K562 (cell line): ENCODE results near the gene ACSM2B. TPM values are rescaled to one million over a fixed set of nuclear protein-coding genes. Genes with fewer than 3 reads are reported as not detected.

Experiments
- ATAC-seq: fragments of 200-7000 bp; cut with Tn5 transposase; 3 replicates; pipeline ENCODE4 v1.9.1; 2020; ENCODE audit warnings: moderate library complexity
- BruUV-seq: library from RNA; stranded (reverse); fragments of 400-500 nt; replicated peaks from 2 replicates; lab custom pipeline; 2021; lab: Mats Ljungman, UMichigan
- CTCF ChIA-PET: fragments of 300-600 bp; formaldehyde crosslinking; extraction: SDS; loops from one replicate; lab custom pipeline; 2021; ENCODE audit warnings: low intra/inter-chr PET ratio; lab: Yijun Ruan, JAX
- POLR2A ChIA-PET: fragments of 300-600, 350-650 bp; sonication (Branson Sonifier 250); formaldehyde crosslinking; extraction: SDS; loops from one replicate; lab custom pipeline; 2021; ENCODE audit warnings: antibody characterized with exemption, inconsistent platforms; lab: Yijun Ruan, JAX
- DNase-seq, 4 experiments: peaks; one replicate each; pipeline versions ENCODE4 v3.0.0 to v3.0.0-alpha.2; 2011 to 2018; ENCODE audit warnings: low spot score in 3 of 4, mixed read lengths in 3 of 4; ENCODE audit errors: extremely low read depth in 1 of 4
- FAIRE-seq: peaks from 2 replicates; lab custom pipeline; 2011; peaks lifted over from hg19 to GRCh38; lab: Jason Lieb, UNC
- H2AFZ ChIP-seq: 2 replicates; pipeline ENCODE4 v1.6.0; 2011; ENCODE audit warnings: low read depth, low read length, control low read depth, inconsistent platforms
- H3K27ac ChIP-seq: fragments of 200-600 bp; 3 replicates; pipeline ENCODE4 v1.8.0; 2011; ENCODE audit warnings: low read depth, mild to moderate bottlenecking, control low read depth, inconsistent platforms, low read length, moderate library complexity, mixed read lengths; ENCODE audit errors: extremely low read depth
- H3K27me3 ChIP-seq, 2 experiments: fragments of 300-600 bp in 1 of 2; 2 replicates in 1 of 2; 3 replicates in 1 of 2; pipeline versions ENCODE4 v1.6.0 to v1.8.0; 2011; ENCODE audit warnings: inconsistent platforms in 2 of 2, low read length in 2 of 2, mild to moderate bottlenecking in 1 of 2, mixed read lengths in 1 of 2, moderate library complexity in 1 of 2; ENCODE audit not compliant: control insufficient read depth in 2 of 2, insufficient read depth in 2 of 2
- H3K36me3 ChIP-seq: fragments of 300-600 bp; 3 replicates; pipeline ENCODE4 v1.8.0; 2011; ENCODE audit warnings: mild to moderate bottlenecking, low read length, inconsistent platforms; ENCODE audit not compliant: control insufficient read depth, insufficient read depth
- H3K4me1 ChIP-seq, 2 experiments: fragments of 200-600 bp in 1 of 2; replicated peaks in 1 of 2; 2 replicates in 1 of 2; 3 replicates in 1 of 2; pipeline versions ENCODE4 v1.5.1 to v1.8.0; 2011; ENCODE audit warnings: inconsistent platforms in 2 of 2, low read length in 2 of 2, mild to moderate bottlenecking in 1 of 2, mixed read lengths in 1 of 2, moderate library complexity in 1 of 2; ENCODE audit not compliant: control insufficient read depth in 2 of 2, insufficient read depth in 2 of 2
- H3K4me2 ChIP-seq: 2 replicates; pipeline ENCODE4 v1.6.1; 2011; ENCODE audit warnings: low read length, control low read depth, inconsistent platforms, mixed read lengths; ENCODE audit not compliant: insufficient read depth
- H3K4me3 ChIP-seq: fragments of 200-600 bp; sonication (generic), shearing (Covaris generic); 2 replicates; pipeline ENCODE4 v1.5.1; 2016; ENCODE audit warnings: control low read depth, inconsistent platforms
- H3K79me2 ChIP-seq: fragments of 200-600 bp; 3 replicates; pipeline ENCODE4 v1.8.0; 2011; ENCODE audit warnings: low read length, inconsistent platforms; ENCODE audit not compliant: control insufficient read depth, insufficient read depth
- H3K9ac ChIP-seq, 2 experiments: 2 replicates each; pipeline versions ENCODE4 v1.6.0 to v1.6.1; 2011; ENCODE audit warnings: low read depth in 2 of 2, low read length in 2 of 2, control low read depth in 1 of 2, inconsistent platforms in 1 of 2, mild to moderate bottlenecking in 1 of 2, mixed read lengths in 1 of 2; ENCODE audit not compliant: insufficient read depth in 1 of 2
- H3K9me1 ChIP-seq: one replicate; pipeline ENCODE4 v1.6.0; 2011; ENCODE audit warnings: inconsistent platforms, mild to moderate bottlenecking, low read length, moderate library complexity; ENCODE audit not compliant: control insufficient read depth, insufficient read depth
- H3K9me3 ChIP-seq: replicated peaks from 2 replicates; pipeline ENCODE4 v1.5.1; 2011; ENCODE audit warnings: low read depth, low read length, inconsistent platforms; ENCODE audit not compliant: control insufficient read depth, insufficient read depth
- H4K20me1 ChIP-seq: replicated peaks from 2 replicates; pipeline ENCODE4 v1.6.1; 2011; ENCODE audit warnings: low read length, inconsistent platforms, mixed read lengths; ENCODE audit not compliant: control insufficient read depth, insufficient read depth
- CHD1 ChIP-seq: fragments of 200-600 bp; sonication (generic); IDR thresholded peaks from one replicate; pipeline ENCODE4 v1.6.1; 2012; ENCODE audit warnings: mild to moderate bottlenecking, moderate library complexity, low read length, inconsistent platforms
- KAT8 ChIP-seq: fragments of 450-650 bp; IDR thresholded peaks from 2 replicates; pipeline ENCODE4 v1.6.1; 2016; ENCODE audit warnings: low read depth, mild to moderate bottlenecking
- MXI1 ChIP-seq: IDR thresholded peaks from 2 replicates; pipeline ENCODE4 v1.6.1; 2011; ENCODE audit warnings: low read depth, mild to moderate bottlenecking, improper control_type of control experiment, low read length
- PTTG1 ChIP-seq: fragments of 450-650 bp; IDR thresholded peaks from 2 replicates; pipeline ENCODE4 v1.6.1; 2016; ENCODE audit warnings: low read depth, mild to moderate bottlenecking, missing genetic modification characterization, missing compliant biosample characterization
- XRCC3 ChIP-seq: fragments of 450-650 bp; IDR thresholded peaks from 2 replicates; pipeline ENCODE4 v1.6.1; 2017; ENCODE audit warnings: mild to moderate bottlenecking, moderate library complexity
- ZBTB1 ChIP-seq: sonication (generic); formaldehyde crosslinking; IDR thresholded peaks from 2 replicates; pipeline ENCODE4 v1.8.1; 2023; ENCODE audit warnings: missing genetic modification reagents, low read depth, mild to moderate bottlenecking, borderline replicate concordance
- ZBTB8A ChIP-seq: fragments of 450-650 bp; IDR thresholded peaks from 2 replicates; pipeline ENCODE4 v1.6.1; 2018; ENCODE audit warnings: mild to moderate bottlenecking, moderate library complexity; ENCODE audit not compliant: partially characterized antibody
- WGBS: fragments of 100-300 bp; shearing (Covaris generic); methylation state at CpG from one replicate; pipeline ENCODE4 v1.1.6; 2016; ENCODE audit warnings: low coverage, mixed read lengths; ENCODE audit not compliant: insufficient coverage; ENCODE audit errors: missing lambda C conversion rate; 5-methylcytosine and 5-hydroxymethylcytosine counted together
- in situ Hi-C: fragments of 300-500 bp; cut with MboI; formaldehyde crosslinking; loops from 4 replicates; pipeline ENCODE4 v1.15.0; 2018; ENCODE audit warnings: inconsistent platforms, mixed read lengths
- intact Hi-C: fragments of 100-400 bp; cut with micrococcal nuclease; formaldehyde crosslinking; loops from 2 replicates; pipeline ENCODE4 v1.14.2; 2022
- polyA plus RNA-seq, 8 experiments: library from polyadenylated mRNA; depleted of rRNA in 4 of 8; stranded (reverse) in 5 of 8; unstranded in 3 of 8; fragments of >200 nt; fragmentation: Nextera tagmentation in 2 of 8; fragmentation: Illumina TruSeq in 1 of 8; extraction: Ambion mirVana in 2 of 8; extraction: Trizol in 1 of 8; gene quantifications; 2 replicates each; pipeline versions ENCODE4 v1.2.1 to v1.2.3, GENCODE V29; 2011 to 2014; ENCODE audit warnings: inconsistent platforms in 1 of 8, missing spikeins in 1 of 8
- total RNA-seq, 7 experiments: library from RNA; depleted of rRNA in 6 of 7; stranded (reverse); fragments of >200 nt in 6 of 7; fragmentation: Illumina TruSeq in 2 of 7; extraction: Trizol in 2 of 7; gene quantifications; 2 replicates each; pipeline versions ENCODE4 v1.2.1 to v1.2.3, GENCODE V29; 2011 to 2021; ENCODE audit warnings: low replicate concordance in 1 of 7
- TF ChIP-seq, protein P1 (sequence below): sonication (generic); formaldehyde crosslinking; IDR thresholded peaks from 2 replicates; pipeline ENCODE4 v1.8.0; 2022; ENCODE audit warnings: mild to moderate bottlenecking, missing genetic modification reagents

Gene ACSM2B
- total and polyA plus RNA-seq, 9 of the 15 experiments (the other 6 are each of a cell fraction or from before 2014, with no cell fraction given), result 0.06 to 0.69 (median 0.55) TPM; not detected in 3

DNA sequence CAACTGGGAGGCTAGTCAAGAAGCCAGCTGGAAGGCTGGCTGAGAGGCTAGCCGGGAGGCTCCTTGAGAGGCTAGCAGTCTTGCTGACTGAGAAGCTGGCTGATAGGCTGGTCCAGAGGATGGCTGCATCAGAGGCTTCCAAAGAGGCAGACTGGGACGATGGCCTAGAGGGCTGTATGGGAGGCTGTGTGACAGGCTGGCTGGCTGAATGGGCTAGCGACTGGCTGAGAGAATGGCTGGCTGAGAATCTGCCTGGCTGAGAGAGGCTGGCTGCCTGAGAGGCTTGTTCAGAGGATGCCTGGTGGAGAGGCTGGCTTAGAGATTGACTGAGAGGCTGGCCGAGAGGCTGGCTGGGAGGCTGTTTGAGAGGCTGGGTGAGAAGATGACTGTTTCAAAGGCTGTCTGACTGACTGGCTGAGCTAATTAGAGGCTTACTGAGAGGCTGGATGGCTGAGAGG lies 34.8 kb upstream of the ACSM2B start:
- intact Hi-C loops (no loop called here), in situ Hi-C loops (no loop called here)
- H3K9ac ChIP-seq, result peak overlapping the region in 1 of 2 experiments; percentile 87; a peak in 2 of 4 replicates
- ChIA-PET CTCF (no interaction called here), POLR2A (interaction anchor here (0.6 to 1.3 kb wide), 4 partner anchors 16 to 1122 kb away, joined by 3 to 6 read pairs (median 4); no protein-coding TSS in a partner anchor)
- WGBS, result 2% methylated on average over 4 of the region's 4 CpGs
- no peaks in the 10 kb centered on the region for H3K79me2 ChIP-seq
- no peak overlapping the region for H3K4me2 ChIP-seq
- TF ChIP-seq, protein P1, sequence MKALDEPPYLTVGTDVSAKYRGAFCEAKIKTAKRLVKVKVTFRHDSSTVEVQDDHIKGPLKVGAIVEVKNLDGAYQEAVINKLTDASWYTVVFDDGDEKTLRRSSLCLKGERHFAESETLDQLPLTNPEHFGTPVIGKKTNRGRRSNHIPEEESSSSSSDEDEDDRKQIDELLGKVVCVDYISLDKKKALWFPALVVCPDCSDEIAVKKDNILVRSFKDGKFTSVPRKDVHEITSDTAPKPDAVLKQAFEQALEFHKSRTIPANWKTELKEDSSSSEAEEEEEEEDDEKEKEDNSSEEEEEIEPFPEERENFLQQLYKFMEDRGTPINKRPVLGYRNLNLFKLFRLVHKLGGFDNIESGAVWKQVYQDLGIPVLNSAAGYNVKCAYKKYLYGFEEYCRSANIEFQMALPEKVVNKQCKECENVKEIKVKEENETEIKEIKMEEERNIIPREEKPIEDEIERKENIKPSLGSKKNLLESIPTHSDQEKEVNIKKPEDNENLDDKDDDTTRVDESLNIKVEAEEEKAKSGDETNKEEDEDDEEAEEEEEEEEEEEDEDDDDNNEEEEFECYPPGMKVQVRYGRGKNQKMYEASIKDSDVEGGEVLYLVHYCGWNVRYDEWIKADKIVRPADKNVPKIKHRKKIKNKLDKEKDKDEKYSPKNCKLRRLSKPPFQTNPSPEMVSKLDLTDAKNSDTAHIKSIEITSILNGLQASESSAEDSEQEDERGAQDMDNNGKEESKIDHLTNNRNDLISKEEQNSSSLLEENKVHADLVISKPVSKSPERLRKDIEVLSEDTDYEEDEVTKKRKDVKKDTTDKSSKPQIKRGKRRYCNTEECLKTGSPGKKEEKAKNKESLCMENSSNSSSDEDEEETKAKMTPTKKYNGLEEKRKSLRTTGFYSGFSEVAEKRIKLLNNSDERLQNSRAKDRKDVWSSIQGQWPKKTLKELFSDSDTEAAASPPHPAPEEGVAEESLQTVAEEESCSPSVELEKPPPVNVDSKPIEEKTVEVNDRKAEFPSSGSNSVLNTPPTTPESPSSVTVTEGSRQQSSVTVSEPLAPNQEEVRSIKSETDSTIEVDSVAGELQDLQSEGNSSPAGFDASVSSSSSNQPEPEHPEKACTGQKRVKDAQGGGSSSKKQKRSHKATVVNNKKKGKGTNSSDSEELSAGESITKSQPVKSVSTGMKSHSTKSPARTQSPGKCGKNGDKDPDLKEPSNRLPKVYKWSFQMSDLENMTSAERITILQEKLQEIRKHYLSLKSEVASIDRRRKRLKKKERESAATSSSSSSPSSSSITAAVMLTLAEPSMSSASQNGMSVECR (CRISPR knock-in tag), result no peak
- no peak for TF ChIP-seq MXI1
- no peak for TF ChIP-seq PTTG1 (tag)
- TF ChIP-seq KAT8, result no peak
- TF ChIP-seq CHD1, result no peak
- no peak for TF ChIP-seq XRCC3
- TF ChIP-seq ZBTB8A, result no peak
- no peak for TF ChIP-seq ZBTB1 (CRISPR knock-in tag)
- H3K9me3 ChIP-seq, result no peaks in the 10 kb centered on the region
- H3K4me1 ChIP-seq, result peaks cover 0 to 13% of the 10 kb centered on the region in 2 experiments; a peak in 3 of 5 replicates
- H3K27me3 ChIP-seq, result peaks cover 7 to 50% of the 10 kb centered on the region in 2 experiments; a peak in 4 of 5 replicates
- no peaks in the 10 kb centered on the region for H3K36me3 ChIP-seq
- H3K27ac ChIP-seq, result no peak overlapping the region
- H3K9me1 ChIP-seq, result no peaks in the 10 kb centered on the region
- DNase-seq (no peak), ATAC-seq (peak; percentile 51), FAIRE-seq (no peak)
- no TSS peak for BruUV-seq
- no peak overlapping the region for H3K4me3 ChIP-seq
- no peak overlapping the region for H2AFZ ChIP-seq
- no peaks in the 10 kb centered on the region for H4K20me1 ChIP-seq
